Activated CD4-positive, alpha-beta T cell treated with anti-CD3 and anti-CD28 coated beads for 1 hour (primary cell): ENCODE results near the gene OTOS.

ENCODE experiments used
- DNase-seq: peaks from one replicate; pipeline ENCODE4 v3.0.0-alpha.2; 2020

OTOS gene

DNA sequence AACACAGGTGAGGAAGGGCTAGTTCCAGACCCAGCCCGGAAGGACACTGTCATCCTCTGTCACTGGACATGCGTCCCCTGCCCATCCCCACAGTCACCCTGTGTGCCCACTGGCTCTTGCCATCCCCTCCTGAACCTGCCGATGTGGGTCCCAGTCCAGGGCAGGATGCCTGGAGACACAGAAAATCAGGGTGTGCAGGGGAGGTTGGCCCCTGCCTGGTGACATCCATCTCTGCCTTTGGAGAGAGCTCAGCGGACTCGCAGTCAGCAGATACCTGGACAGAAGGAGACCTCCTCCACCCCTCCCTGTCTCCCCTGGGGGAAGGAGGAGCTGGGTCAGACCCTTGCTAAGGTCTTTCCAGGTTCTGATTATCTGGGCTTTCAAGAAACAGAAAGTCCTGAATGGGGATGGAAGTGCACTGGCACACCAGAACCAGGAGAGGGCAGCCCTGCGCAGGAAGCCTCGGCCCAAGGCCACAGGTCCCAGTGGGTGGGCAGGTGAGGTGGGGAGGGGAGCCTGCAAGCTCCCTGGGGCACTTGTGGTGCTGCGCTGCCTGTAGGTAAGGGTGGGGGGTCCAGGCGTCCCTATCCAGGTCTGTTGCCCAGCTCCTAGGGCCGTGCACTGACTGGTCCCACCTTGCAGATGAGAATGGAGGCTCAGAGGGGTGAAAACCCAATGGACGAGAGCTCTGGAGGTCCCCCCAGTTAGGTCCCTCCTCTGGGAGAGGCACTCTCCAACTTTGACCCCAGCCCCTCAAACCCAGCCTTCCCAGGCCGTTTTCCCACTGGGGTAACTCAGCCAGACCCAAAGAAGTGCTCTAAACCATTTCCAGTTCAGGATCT, 9.7 kb upstream of the OTOS start:
- DNase-seq = no peak

DNA sequence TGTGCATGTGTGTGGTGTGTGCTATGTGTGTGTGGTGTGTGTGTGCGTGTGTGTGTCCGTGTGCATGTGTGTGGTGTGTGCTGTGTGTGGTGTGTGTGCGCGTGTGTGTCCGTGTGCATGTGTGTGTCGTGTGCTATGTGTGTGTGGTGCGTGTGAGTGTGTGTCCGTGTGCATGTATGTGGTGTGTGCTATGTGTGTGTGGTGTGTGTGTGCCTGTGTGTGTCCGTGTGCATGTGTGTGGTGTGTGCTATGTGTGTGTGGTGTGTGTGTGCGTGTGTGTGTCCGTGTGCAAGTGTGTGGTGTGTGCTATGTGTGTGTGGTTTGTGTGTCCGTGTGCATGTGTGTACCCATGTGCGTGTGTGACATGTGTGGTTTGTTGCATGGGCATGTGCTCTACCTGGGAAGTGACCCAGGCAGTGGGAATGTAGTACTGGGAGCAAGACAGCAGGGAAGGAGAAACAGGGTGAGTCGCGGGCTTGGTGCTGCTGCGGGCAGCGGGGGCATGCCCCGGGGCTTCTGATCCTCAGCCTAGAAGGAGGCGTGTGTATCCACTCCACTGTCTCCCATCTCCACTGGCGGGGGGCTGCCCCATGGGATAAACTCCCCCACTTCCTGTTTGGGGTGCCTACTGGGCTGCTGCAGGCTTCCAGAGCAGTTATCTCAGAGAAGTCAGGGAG, 7.6 kb upstream of the OTOS start:
- no peak for DNase-seq

DNA sequence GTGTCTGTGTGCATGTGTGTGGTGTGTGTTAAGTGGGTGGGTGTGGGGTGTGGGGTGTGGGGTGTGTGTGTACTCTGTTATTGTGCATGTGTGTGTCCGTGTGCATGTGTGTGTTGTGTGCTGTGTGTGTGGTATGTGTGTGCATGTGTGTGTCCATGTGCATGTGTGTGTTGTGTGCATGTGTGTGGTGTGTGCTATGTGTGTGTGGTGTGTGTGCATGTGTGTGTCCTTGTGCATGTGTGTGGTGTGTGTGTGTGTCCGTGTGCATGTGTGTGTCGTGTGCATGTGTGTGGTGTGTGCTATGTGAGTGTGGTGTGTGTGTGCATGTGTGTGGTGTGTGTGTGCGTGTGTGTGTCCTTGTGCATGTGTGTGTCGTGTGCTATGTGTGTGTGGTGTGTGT, 6.9 kb upstream of the OTOS start:
- no peak for DNase-seq

DNA sequence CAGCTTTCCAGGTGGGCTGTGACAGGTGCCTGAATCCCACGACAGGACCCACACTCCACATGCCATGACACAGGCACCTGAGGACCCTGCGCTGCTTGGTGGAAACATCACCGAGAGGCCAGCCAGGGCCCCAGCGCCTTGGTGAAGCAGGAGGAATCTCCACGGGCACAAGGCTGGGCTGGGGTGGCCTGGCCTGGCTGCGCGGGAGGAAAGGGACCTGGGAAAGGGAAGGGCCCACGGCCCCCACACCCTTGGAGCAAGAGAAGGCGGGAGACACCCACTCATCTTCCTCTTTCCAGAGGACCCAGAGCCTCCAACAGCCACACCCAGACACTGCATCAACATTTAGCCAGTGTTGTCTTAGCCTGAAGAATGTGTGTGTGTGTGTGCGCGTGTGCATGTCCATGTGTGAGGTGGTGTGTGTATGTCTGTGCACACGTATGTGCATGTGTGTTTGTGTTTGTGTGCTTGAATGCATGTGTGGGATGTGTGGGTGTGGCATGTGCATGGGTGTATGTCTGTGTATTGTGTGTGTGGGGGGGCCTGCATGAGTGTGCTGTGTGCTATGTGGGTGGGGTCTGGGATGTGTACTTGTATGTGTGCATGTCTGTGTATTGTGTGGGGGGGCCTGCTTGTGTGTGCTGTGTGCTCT, 6.3 kb upstream of the OTOS start:
- no peak for DNase-seq

DNA sequence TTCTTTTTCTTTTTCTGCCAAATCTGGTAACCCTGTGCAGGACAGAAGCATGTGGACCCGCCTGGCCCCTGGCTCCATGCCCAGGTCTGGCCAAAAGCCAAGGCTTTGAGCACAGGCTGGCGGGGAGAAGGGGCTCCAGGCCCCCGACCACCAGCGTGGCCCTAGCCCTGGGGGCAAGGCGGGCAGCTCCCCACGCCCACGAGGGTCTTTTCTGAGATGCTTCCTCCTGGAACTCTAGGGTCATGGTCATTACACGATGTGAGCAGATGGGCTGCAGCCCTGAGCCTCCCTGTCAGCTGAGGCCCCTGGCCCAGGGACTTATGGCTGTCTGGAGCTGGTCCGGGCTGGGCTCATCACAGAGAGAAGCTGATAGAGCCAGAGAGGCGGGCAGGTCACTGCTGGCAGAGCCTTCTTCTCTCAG, 5.7 kb upstream of the OTOS start:
- no peak for DNase-seq

DNA sequence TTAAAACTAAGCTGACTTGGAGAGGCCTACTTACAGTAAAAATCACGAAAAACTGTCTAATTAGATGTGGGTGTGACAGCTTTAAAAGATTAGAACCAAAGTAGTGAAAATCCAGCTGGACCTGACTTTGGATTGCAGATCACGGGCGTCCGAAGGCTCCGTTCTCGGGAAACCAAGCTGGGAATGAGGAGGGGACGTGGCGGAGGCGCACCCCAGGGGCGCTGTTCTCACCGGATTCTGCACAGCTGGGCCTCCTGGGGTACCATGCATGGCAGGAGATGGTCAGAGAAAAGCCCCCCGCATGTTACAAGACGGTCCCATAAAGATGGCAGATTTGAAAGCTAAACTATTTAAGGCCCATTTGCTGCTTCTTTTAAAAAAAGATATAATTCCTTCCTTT, 5.0 kb upstream of the OTOS start:
- DNase-seq = no peak

DNA sequence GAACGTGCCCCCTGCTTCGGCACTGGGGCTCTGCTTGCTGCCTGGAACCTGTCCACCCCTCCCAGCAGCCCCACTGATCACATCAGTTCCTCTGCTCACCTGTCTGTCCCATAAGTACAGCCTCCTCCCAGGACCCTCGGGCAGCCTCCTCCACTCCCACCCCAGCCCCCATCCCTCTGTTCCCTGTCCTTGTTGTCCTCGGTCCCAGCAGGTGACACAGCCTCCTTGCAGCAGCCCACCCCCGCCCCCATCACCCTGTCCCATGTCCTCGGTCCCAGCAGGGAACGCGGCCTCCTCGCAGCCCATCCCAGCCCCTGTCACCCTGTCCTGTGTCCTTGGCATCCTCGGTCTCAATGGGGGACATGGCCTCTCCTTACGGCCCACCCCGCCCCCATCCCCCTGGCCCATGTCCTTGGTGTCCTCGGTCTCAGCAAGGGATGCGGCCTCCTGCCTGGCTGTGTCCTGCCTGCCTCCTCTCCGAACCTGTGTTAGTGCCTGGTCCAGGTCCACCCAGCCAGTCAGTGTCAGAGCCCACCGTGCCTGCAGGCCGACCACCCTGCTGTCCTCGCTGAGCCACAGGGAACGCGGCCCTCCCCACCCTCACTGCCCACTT, 4.3 kb upstream of the OTOS start:
- no peak for DNase-seq

DNA sequence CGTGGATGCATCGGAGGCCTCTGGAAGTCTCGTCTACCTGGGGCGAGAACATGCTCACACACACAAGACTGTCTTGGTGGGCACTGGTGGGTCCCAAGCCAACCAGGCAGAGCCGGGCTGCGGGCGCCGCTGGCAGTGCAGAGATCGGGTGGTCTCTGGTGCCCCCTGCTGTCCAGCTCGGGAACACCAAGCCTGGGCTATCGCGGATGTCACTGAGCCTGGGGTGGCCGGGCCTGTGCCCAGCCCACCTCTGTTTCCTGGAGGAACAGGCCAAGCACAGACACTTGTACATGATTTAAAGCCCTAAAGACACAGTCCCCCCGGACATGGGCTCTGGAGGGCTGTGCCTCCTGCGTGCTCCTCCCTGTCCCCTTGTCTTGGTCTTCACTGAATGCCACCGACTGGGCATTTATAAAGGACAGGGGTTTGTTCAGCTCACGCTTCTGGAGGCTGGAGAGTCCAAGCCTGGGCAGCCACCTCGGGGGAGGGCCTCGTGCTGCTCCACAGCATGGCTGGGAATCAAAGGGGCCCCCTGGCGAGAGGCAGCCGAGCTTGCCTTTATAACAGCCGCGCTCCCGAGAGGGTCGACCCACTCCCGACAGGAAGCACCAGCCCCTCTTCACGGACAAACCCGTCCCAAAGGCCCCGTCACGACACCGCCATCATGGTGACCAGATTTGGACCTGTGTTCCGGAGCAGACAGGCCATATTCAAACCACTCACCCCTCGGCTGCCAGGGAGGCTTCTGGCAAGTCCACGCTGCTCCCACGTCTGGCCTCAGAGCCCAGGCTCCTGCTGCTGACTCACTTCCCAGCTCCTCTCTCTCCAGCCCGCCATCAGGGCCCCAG, 3.6 kb upstream of the OTOS start:
- DNase-seq = peak; percentile 74

DNA sequence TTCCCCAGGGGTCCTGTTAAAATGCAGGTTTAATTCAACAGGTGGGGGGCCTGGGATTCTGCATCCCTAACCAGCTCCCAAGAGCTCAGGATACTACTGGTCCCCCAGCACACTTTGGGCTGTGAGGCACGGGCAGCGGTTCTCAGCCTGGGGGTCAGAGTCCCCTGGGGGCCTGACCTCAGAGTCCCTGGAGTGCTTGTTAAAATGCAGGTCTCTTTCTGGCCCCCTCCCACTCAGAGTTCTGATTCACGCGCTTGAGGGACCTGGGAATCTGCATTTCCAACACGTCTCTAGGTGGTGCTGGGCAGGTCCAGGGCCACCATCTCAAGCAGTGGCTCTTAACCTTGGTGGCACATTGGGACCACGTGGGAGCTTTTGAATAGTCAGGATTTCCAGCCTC, 2.8 kb upstream of the OTOS start:
- no peak for DNase-seq

DNA sequence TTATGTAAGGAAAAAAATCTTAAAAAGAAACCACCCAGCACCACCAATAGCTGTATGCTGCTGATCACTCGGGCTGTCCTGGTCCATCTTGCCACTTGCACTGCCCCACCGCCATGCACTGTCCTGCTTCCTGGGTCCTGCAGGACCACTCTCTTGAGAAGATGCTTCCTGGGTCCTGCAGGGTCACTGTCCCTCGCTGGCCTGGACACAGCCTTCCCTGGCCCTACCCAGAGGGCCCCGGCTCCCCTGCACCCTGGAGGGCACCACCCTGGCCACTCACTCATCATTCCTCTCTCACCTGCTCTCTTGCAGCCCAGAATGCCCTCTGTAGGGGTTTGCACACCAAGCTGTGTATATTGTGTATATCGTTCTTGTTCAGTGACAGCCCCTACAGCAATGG, 2.4 kb upstream of the OTOS start:
- DNase-seq = no peak

DNA sequence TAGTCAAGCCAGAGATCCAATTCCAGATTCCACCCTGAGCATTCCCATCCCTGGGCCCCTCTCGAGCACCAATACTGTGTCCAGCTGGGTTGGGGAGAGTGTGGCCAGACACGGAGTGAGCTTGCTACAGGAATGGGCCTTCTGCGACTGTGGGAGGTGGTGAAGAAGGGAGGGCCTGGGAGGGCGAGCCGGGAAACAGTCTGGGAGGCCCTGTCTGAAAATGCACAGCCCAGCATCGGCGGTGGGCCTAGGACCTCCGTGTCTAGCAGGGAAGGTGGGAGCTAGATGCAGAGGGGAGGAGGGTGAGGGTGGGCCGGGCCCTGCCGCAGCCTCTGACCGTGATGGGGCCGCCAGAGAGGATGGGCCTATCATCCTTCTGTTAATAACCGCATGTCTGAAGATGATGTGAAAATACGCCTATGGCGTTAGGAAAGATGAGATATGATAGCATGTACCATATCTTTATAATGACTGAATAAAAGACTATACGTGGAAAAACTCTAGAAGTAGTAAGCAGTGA, 1.9 kb upstream of the OTOS start:
- DNase-seq = no peak

DNA sequence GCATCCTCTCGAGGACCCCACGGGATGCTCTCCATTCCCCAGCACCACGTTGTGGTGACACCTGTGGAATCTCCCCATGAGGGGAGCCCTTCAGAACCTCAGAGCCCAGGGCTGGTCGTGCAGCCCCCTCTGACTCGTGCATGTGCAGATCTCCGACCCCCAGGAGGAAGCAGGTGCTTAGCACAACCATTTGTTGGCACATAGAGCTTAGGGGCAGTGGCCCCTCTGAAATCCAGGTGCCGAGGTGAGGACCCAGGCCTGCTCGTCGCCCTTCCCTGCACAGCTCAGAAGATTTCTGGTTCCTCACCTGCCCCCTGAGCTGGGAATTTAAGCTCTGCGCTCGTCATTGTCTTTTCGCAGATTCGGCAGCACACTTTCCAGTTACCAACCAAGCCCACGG, 1.3 kb upstream of the OTOS start:
- no peak for DNase-seq

DNA sequence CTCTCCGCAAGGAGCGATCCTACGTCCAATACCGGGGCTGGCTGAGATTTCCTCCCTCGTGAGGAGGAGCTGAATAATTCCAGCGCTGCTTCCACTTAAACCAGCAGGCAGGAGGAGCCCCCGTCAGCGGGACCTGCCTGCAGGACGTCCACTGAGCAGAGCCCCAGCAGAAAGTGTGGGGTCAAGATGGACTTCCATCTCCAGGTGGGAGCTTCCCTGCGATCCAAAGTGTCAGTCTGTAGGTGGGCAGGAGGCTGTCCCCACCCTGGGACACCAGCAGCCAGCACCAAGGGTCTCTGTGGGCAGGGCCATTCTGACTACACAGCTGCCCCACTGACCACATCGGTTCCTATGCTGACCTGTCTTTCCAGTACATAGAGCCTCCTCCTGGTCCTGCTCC, 462 bp upstream of the OTOS start:
- DNase-seq = no peak

DNA sequence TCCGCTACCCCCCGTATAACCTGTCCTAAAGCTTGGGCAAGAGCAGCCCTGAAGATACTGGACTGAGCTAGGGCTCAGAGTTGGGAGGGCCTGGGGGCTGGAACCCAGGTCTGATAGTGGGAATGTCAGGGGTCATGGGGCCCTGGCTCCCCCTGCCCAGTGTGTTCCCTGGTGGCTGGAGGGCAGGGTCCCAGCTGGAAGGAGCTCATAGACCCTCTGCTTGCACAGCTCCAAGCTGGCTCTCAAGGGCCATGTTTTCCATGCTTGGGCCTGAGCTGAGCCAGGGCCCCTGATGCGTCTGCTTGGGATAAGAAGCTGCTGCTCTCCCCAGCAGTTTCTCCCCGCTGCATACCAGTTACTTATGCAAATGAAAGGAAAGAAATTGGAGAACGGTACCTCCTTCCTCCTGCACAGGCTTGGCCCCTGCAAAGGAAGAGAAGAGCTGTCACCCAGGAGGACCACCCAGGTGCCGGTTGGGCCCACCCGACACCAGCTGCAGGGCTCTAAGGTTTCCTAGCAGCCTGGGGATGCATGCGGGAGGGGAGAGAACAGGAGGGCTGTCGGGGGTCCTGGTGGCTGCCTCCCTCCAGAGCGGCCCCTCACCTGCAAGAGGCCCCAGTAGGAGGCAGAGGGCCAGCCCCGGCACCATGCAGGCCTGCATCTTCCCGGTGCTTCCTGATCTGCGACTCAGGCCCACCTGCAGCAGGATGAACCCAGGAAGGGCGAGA, 628 bp downstream of the OTOS start:
- no peak for DNase-seq

DNA sequence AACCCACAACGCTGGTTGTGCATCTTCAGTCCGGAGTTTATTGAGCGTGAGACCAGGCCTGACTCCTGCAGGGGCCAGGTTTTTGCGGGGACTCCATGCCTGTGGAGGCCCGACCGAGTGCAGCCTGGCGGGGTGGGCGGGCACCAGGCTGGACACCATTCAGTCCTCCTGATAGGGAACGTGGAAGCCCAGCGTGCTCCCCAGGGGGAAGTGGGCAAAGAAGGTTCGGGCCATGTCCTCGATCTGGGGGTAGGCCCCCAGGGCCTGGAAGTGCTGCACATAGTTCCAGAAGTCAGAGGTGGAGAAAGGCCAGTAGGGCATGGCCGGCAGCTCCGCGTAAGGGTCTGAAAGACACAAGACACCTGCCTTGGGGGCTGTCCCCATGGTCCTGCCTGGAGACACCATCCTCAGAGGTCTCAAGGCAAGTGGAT, 1.4 kb downstream of the OTOS start:
- DNase-seq = no peak

DNA sequence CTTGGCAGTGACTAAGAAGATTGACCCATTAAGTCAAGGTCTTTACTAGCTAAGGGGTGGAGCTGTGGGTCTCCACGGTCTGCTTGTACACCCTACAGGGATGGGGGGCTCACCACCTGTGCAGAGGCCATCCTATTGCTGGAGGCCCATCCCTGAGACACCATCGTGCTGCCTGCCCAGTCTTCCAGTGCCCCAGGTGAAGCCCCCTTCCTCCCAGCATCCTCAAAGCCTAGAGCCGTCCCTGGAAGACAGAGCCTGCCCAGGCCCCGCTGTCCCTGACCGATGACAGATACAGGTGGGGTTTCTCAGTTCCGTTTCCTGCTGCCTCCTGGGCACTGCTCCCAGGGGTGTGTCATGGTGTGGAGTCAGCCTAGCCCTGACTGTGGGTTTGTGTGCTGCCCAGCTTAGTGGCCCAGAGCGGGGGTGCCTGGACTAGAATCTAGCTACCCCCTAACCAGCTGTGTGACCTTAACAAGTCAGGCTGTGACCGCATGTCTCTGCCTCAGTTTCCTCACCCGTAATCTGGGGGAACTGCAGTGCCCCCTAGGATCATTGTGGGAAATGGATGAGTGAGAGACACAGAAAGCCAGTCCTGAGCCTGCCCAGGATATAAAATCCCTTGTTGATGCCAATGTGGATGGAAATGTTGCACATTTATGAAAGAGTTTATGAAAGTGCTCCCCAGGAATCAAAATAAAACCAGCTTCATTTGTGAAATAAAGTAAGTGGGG, 2.0 kb downstream of the OTOS start:
- DNase-seq = no peak

DNA sequence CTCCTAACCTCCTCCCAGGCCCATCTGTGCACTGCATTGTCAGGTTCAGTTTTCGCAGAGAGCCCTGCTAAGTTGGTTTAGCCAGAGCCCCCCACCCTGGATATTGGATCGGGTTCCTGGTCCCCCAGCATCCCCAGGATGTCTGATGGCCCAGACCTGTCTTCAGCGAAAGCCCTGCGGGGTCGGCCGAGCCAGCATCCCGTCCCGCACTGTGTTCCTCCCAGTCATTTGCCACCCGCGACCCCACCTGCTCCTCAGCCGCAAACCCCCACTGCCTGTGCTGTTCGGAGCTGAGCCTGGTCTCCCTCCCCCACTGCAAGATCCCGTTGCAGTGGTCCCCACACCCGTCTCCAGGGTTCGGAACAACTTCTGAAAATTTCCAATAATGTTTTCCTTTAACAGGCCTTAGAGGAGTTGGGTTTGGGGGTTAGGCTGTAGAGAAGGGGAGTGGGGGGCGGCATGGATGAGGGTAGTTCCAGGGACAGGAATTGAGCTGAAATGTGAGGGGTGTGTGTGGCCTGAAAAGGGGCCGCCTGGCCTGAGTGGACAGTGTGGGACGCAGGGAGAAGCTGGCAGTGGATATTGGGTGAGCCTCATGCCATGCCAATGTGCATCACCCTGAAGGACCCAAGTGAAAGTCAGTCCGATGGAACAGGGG, 2.7 kb downstream of the OTOS start:
- no peak for DNase-seq

DNA sequence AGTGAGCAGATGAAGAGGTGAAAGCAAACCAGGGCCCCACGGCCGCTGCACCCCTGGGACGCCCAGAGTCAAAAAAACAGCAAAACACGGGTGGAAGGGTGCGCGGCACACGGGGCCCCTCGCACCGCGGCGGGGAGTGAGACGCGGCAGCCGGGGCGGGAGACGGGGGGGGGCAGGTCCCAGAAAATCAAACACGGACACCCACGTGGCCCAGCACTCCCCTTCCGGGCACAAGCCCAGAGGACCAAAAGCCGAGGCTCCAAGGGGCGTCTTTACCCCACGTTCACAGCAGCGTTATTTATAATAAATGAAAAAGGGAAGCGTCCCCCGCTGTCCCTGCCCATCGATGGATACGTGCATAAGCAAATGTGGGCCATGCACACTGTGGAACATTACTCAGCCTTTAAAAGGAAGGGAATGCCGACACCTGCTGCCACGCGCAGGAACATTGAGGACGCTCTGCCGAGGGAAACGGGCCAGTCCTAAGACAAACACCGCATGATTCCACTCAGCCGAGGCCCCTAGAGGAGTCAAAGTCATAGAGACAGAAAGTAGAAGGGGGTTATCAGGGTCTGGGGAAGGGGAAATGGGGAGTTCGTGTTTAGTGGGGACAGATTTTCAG, 3.7 kb downstream of the OTOS start:
- DNase-seq = no peak

DNA sequence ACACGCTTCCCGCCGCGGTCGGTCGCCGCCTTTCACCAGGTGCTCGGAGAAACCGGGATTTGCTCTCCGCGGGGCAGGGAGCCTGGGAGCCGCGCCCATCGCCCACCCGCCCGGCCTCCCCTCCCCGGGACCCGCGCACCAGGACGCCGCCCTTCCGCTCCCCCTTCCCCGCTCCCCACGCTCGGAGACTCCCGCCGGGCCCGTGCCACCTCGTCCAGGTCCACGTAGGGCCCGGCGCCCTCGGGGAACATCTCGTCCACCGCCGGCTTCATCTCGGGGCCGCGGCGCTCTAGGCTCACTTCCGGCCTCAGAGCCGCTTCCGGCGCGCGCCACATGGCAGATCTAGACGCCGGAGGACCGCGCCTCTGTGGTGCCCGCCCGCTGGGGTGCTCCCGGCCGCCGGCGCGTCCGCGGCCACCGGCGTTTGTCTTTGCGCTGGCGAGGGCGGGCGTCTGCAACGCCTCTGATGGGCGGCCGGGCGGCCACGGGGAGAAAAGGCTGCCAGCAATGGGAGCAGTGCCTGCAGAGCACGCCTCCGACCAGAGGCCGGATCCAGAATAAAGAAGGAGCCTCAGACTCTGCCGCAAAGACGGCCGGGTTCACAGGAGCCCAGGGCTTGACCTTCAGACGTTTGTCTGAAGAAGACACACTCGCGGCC, 4.3 kb downstream of the OTOS start, which contains the start of gene COPS9:
Gene COPS9, minus strand, starts transcription at position 293 of the 658 bp plus-strand sequence. Its CDS starts 21 bp downstream, at position 272.
- DNase-seq = peak; percentile 77
